ENCODE data around the gene MED12L. TPM values are rescaled to one million over a fixed set of nuclear protein-coding genes. Genes with fewer than 3 reads are reported as not detected.
A peak's percentile ranks its signal among the peaks of the same experiment; 100 is the strongest.

MED12L gene
- total and polyA plus RNA-seq, 12 donors, result 0.03 to 4.5 (median 0.71) TPM

- no peak for ATAC-seq
- no peak overlapping the region for H3K4me3 ChIP-seq
- intact Hi-C loops (cut with DNase I), result no loop called here
Measured at GRCh38 chr3:151357463-151357850, 272.0 kb downstream of the MED12L start.

DNA sequence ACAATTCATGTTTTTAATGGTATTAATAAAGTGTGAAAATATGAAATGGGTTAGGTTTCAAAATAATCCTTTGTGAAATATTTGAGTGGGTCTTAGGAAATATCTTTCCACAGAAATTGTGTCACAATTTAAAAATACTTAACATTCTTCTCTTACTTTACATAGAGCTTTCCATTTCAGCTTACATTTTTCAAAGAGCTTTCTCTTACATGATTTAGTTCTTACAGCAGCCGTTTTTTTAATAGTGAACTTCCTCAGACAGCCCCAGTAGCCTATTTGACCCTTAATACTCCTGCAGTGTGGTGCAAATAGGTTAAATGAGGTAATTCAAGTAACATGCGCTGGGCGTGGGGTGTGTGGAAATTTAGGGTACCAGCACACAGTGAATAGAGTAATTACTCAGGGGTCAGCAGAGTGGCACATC, 277.3 kb downstream of the MED12L start:
- no peaks in the 10 kb centered on the region for H3K36me3 ChIP-seq
- 70 to 81% methylated on average over 3 of the region's 3 CpGs for WGBS, 2 donors
- H3K9me3 ChIP-seq, result no peaks in the 10 kb centered on the region
- ATAC-seq, result no peak
- peaks cover 0 to 10% (median 0%) of the 10 kb centered on the region in 9 donors for H3K4me1 ChIP-seq
- no peaks in the 10 kb centered on the region for H3K27me3 ChIP-seq
- no peak for TF ChIP-seq CTCF (IDR thresholded peaks at IDR 0.05)
- H3K27ac ChIP-seq, result peak overlapping the region in 1 of 10 donors; percentile 29
- no peak for DNase-seq
- intact Hi-C loops (cut with DNase I), result no loop called here
- no peak overlapping the region for H3K4me3 ChIP-seq

More at GRCh38 chr3:151357463-151357850, 272.0 kb downstream of the MED12L start:
- no peak overlapping the region for H3K27ac ChIP-seq
- H3K4me1 ChIP-seq, result peaks cover 0 to 24% (median 0%) of the 10 kb centered on the region in 9 donors
- H3K27me3 ChIP-seq, result no peaks in the 10 kb centered on the region
- no peaks in the 10 kb centered on the region for H3K9me3 ChIP-seq
- 73 to 80% methylated on average over 2 of the region's 2 CpGs for WGBS, 2 donors
- TF ChIP-seq CTCF (IDR thresholded peaks at IDR 0.05), result no peak
- DNase-seq, result no peak
- no peaks in the 10 kb centered on the region for H3K36me3 ChIP-seq

GRCh38 chr3:151366993-151367392, 281.5 kb downstream of the MED12L start:
- Histone ChIP-seq H3K9me3 (no peaks in the 10 kb centered on the region), H3K36me3 (no peaks in the 10 kb centered on the region), H3K27me3 (no peaks in the 10 kb centered on the region), H3K4me3 (no peak overlapping the region), H3K4me1 (peaks cover 0 to 10% (median 0%) of the 10 kb centered on the region in 9 donors), H3K27ac (no peak overlapping the region)
- TF ChIP-seq CTCF (IDR thresholded peaks at IDR 0.05), result no peak
- no peak for ATAC-seq
- WGBS, 2 donors, result 79 to 86% methylated on average over 3 of the region's 3 CpGs
- no peak for DNase-seq
- intact Hi-C loops (cut with DNase I), result no loop called here

- Histone ChIP-seq H3K4me1 (peaks cover 0 to 7% (median 0%) of the 10 kb centered on the region in 9 donors), H3K4me3 (no peak overlapping the region), H3K27me3 (no peaks in the 10 kb centered on the region), H3K36me3 (no peaks in the 10 kb centered on the region), H3K27ac (no peak overlapping the region), H3K9me3 (no peaks in the 10 kb centered on the region)
- 80 to 84% methylated on average over 5 of the region's 5 CpGs for WGBS, 2 donors
- ATAC-seq (no peak), DNase-seq (no peak)
- no peak for TF ChIP-seq CTCF (IDR thresholded peaks at IDR 0.05)
- intact Hi-C loops (cut with DNase I), result no loop called here
Measured at GRCh38 chr3:151367448-151367847, 282.0 kb downstream of the MED12L start.

Data from heart right ventricle (tissue), 16 donors.